ENCODE measurements around the gene CSPG5.

GRCh38 chr3:47565734-47566550 lies 12.7 kb downstream of the CSPG5 start:
- TF ChIP-seq CTCF (IDR thresholded peaks at IDR 0.05) (no peak), POLR2A (IDR thresholded peaks at IDR 0.05) (no peak)
